Panc1 (cell line): ENCODE data around the gene PARP8. TPM values are rescaled to one million over a fixed set of nuclear protein-coding genes. Genes with fewer than 3 reads are reported as not detected.

ENCODE experiments used
- ATAC-seq: fragments of 200-7000 bp; cut with Tn5 transposase; 2 replicates; pipeline ENCODE4 v1.9.1; 2020; ENCODE audit warnings: mild to moderate bottlenecking, moderate library complexity
- BruUV-seq: library from RNA; stranded (reverse); fragments of 400-500 nt; replicated peaks from 2 replicates; lab custom pipeline; 2021; lab: Mats Ljungman, UMichigan
- CTCF ChIA-PET: fragments of 300-600 bp; sonication (Branson Sonifier 250); formaldehyde crosslinking; loops from one replicate; lab custom pipeline; 2022; ENCODE audit warnings: antibody characterized with exemption; lab: Charles Lee
- POLR2A ChIA-PET: fragments of 300-600 bp; sonication (Branson Sonifier 250); formaldehyde crosslinking; loops from one replicate; lab custom pipeline; 2022; ENCODE audit warnings: antibody characterized with exemption; lab: Charles Lee
- DNase-seq: peaks from one replicate; pipeline ENCODE4 v3.0.0-alpha.2; 2010; ENCODE audit warnings: low read depth, low spot score
- H3K27ac ChIP-seq: 2 replicates; pipeline ENCODE4 v1.5.1; 2011; ENCODE audit warnings: mild to moderate bottlenecking, low read length, inconsistent platforms
- H3K27me3 ChIP-seq: fragments of 200-500 bp; sonication (Bioruptor generic); 2 replicates; pipeline ENCODE4 v1.6.0; 2014; ENCODE audit warnings: low read length, inconsistent platforms; ENCODE audit not compliant: control insufficient read depth, insufficient read depth
- H3K36me3 ChIP-seq: fragments of 200-500 bp; sonication (Bioruptor generic); 2 replicates; pipeline ENCODE4 v1.5.1; 2014; ENCODE audit warnings: inconsistent platforms, mild to moderate bottlenecking, low read length, moderate library complexity; ENCODE audit not compliant: control insufficient read depth, insufficient read depth
- H3K4me1 ChIP-seq: 2 replicates; pipeline ENCODE4 v1.5.1; 2011; ENCODE audit warnings: inconsistent platforms, mild to moderate bottlenecking, low read length, moderate library complexity; ENCODE audit not compliant: control insufficient read depth, insufficient read depth
- H3K4me3 ChIP-seq, 2 experiments: 2 replicates each; pipeline ENCODE4 v1.5.1; 2011 to 2012; ENCODE audit warnings: low read depth in 2 of 2, low read length in 2 of 2, mild to moderate bottlenecking in 2 of 2, inconsistent platforms in 1 of 2, moderate library complexity in 1 of 2
- H3K9me3 ChIP-seq: fragments of 200-500 bp; sonication (Bioruptor generic); 2 replicates; pipeline ENCODE4 v1.5.1; 2014; ENCODE audit warnings: low read depth, mild to moderate bottlenecking, inconsistent platforms, low read length, moderate library complexity; ENCODE audit not compliant: control insufficient read depth, insufficient read depth
- POLR2AphosphoS5 ChIP-seq: IDR thresholded peaks from 2 replicates; pipeline ENCODE4 v1.6.1; 2012; ENCODE audit warnings: mild to moderate bottlenecking, low read depth, low read length, moderate library complexity
- SIN3A ChIP-seq: IDR thresholded peaks from 2 replicates; pipeline ENCODE4 v1.6.1; 2012; ENCODE audit warnings: low read depth, mild to moderate bottlenecking, low read length, moderate library complexity, borderline replicate concordance; ENCODE audit not compliant: insufficient read depth
- TCF7L2 ChIP-seq: IDR thresholded peaks from 2 replicates; pipeline ENCODE4 v1.6.1; 2011; ENCODE audit warnings: mild to moderate bottlenecking, low read depth, low read length, inconsistent platforms
- in situ Hi-C: cut with HindIII; loops from 2 replicates; pipeline ENCODE4 v1.10.0; 2016; ENCODE audit warnings: low sequenced_read_pairs, low pct_unique_long_range_greater_than_20kb
- intact Hi-C: fragments of 100-400 bp; cut with micrococcal nuclease; formaldehyde crosslinking; loops from one replicate; pipeline ENCODE4 v1.10.0; 2022; ENCODE audit not compliant: unreplicated experiment
- total RNA-seq: library from RNA; stranded (reverse); gene quantifications from one replicate; pipeline ENCODE4 v1.2.1, GENCODE V29; 2021; ENCODE audit not compliant: unreplicated experiment
- TF ChIP-seq, protein P1 (sequence below): fragments of 450-650 bp; IDR thresholded peaks from 2 replicates; pipeline ENCODE4 v1.5.1; 2017; ENCODE audit warnings: mild to moderate bottlenecking
- TF ChIP-seq, protein P2 (sequence below), 2 experiments: IDR thresholded peaks; 2 replicates each; pipeline ENCODE4 v1.6.1; 2011 to 2012; ENCODE audit warnings: low read depth in 2 of 2, control low read depth in 1 of 2, low read length in 1 of 2, mild to moderate bottlenecking in 1 of 2, moderate library complexity in 1 of 2; ENCODE audit not compliant: insufficient read depth in 1 of 2

Gene PARP8
- total RNA-seq, 1 experiment from 2014 or later = 20.2 TPM

DNA sequence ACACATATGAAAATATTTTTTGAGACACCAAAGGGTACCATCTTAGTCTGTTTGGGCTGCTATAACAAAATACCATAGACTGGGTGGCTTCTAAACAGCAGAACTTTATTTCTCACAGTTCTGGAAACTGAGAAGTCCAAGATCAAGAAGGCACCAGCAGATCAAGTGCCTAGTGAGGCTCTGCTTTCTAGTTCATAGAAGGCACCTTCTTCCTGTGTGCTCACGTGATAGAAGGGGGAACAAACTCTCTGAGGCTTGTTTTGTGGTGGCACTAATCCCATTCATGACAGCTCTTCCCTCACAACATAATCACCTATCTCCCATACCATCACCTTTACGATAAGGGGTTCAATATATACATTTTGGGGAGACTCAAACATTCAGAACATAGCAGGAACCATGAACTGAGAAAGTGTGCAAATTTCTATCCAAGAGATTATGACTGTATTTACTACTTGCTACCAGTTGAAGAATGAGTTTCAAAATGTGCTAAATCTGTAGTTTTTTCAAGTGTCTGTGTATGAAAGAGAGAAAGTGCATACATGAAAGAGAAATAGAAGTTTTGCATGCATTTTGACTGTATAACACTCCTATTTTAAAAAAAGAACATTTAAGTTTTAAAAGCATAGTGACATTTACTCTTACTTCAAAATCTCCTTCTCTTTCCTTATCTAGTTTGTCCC is 207.3 kb downstream of the PARP8 start:
- peaks cover 17% of the 10 kb centered on the region for H3K27me3 ChIP-seq
- H3K9me3 ChIP-seq = no peaks in the 10 kb centered on the region
- in situ Hi-C loops = no loop called here
- BruUV-seq = no TSS peak
- ATAC-seq (no peak), DNase-seq (no peak)
- CTCF ChIA-PET = no interaction called here
- H3K36me3 ChIP-seq = no peaks in the 10 kb centered on the region
- TF ChIP-seq, protein P1, sequence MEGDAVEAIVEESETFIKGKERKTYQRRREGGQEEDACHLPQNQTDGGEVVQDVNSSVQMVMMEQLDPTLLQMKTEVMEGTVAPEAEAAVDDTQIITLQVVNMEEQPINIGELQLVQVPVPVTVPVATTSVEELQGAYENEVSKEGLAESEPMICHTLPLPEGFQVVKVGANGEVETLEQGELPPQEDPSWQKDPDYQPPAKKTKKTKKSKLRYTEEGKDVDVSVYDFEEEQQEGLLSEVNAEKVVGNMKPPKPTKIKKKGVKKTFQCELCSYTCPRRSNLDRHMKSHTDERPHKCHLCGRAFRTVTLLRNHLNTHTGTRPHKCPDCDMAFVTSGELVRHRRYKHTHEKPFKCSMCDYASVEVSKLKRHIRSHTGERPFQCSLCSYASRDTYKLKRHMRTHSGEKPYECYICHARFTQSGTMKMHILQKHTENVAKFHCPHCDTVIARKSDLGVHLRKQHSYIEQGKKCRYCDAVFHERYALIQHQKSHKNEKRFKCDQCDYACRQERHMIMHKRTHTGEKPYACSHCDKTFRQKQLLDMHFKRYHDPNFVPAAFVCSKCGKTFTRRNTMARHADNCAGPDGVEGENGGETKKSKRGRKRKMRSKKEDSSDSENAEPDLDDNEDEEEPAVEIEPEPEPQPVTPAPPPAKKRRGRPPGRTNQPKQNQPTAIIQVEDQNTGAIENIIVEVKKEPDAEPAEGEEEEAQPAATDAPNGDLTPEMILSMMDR = no peak
- TF ChIP-seq POLR2AphosphoS5 = no peak
- no peak for TF ChIP-seq TCF7L2
- TF ChIP-seq, protein P2, sequence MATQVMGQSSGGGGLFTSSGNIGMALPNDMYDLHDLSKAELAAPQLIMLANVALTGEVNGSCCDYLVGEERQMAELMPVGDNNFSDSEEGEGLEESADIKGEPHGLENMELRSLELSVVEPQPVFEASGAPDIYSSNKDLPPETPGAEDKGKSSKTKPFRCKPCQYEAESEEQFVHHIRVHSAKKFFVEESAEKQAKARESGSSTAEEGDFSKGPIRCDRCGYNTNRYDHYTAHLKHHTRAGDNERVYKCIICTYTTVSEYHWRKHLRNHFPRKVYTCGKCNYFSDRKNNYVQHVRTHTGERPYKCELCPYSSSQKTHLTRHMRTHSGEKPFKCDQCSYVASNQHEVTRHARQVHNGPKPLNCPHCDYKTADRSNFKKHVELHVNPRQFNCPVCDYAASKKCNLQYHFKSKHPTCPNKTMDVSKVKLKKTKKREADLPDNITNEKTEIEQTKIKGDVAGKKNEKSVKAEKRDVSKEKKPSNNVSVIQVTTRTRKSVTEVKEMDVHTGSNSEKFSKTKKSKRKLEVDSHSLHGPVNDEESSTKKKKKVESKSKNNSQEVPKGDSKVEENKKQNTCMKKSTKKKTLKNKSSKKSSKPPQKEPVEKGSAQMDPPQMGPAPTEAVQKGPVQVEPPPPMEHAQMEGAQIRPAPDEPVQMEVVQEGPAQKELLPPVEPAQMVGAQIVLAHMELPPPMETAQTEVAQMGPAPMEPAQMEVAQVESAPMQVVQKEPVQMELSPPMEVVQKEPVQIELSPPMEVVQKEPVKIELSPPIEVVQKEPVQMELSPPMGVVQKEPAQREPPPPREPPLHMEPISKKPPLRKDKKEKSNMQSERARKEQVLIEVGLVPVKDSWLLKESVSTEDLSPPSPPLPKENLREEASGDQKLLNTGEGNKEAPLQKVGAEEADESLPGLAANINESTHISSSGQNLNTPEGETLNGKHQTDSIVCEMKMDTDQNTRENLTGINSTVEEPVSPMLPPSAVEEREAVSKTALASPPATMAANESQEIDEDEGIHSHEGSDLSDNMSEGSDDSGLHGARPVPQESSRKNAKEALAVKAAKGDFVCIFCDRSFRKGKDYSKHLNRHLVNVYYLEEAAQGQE (IDR thresholded peaks at IDR 0.05; ENCODE audit: insufficient read depth in 1 of 2, low read depth in 2 of 2, low read length in 1 of 2) = no peak
- no peak for TF ChIP-seq SIN3A
- POLR2A ChIA-PET = no interaction called here
- H3K4me1 ChIP-seq = no peaks in the 10 kb centered on the region
- intact Hi-C loops = no loop called here
- H3K27ac ChIP-seq = no peak overlapping the region
- no peak overlapping the region for H3K4me3 ChIP-seq

DNA sequence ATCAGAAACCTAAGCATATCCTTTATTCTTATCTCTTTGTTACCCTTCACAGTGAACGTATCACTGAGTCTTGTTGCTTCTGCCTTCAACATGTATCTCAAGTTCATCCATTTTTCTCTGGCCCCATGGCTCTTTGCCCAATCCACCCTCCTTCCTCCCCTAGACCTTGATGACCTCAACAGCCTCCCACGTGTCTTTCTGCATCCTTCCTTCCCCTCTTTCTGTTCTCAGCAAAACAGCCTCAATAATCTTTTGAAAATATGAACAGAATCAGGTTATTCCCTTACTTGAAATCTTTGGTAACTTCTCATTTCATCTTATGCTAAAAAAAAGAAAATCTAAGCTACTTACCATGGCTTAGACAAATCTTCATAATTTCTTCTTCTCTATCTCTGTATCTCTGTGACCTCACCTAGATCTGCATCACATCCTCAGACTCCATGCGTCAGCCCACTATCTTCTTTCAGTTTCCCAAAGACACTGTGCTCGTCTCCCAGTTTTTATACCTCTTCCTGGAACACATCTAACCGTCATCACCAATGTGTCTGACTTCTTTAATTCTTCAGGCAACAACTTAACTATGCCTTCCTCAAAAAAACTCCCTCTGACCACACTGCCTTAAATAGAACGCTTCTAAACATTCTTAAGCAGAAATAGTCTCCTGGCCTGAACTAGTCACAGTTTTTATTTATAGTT is 208.0 kb downstream of the PARP8 start:
- ATAC-seq (no peak), DNase-seq (no peak)
- no peak for TF ChIP-seq SIN3A
- TF ChIP-seq, protein P2 (IDR thresholded peaks at IDR 0.05; ENCODE audit: insufficient read depth in 1 of 2, low read depth in 2 of 2, low read length in 1 of 2) = no peak
- no peak for TF ChIP-seq POLR2AphosphoS5
- no peak for TF ChIP-seq TCF7L2
- TF ChIP-seq, protein P1 = no peak
- H3K9me3 ChIP-seq = no peaks in the 10 kb centered on the region
- in situ Hi-C loops (no loop called here), intact Hi-C loops (no loop called here)
- no TSS peak for BruUV-seq
- H3K4me1 ChIP-seq = no peaks in the 10 kb centered on the region
- H3K36me3 ChIP-seq = no peaks in the 10 kb centered on the region
- peaks cover 12% of the 10 kb centered on the region for H3K27me3 ChIP-seq
- ChIA-PET CTCF (no interaction called here), POLR2A (no interaction called here)
- no peak overlapping the region for H3K27ac ChIP-seq
- no peak overlapping the region for H3K4me3 ChIP-seq
